SH-SY5Y (cell line): ENCODE results near the gene SPEM3.
"Not testable (repeated sequence)": the region's sequence is repeated elsewhere in the genome, so short reads cannot be mapped to it uniquely, and the experiment has no call there.

Experiments used
- GATA2 ChIP-seq: IDR thresholded peaks from 2 replicates; pipeline ENCODE4 v1.6.1; 2011; ENCODE audit warnings: mild to moderate bottlenecking, low read depth, low read length
- GATA3 ChIP-seq: IDR thresholded peaks from 2 replicates; pipeline ENCODE4 v1.6.1; 2011; ENCODE audit warnings: low read depth, mild to moderate bottlenecking, low read length, moderate library complexity

The SPEM3 gene

GRCh38 chr17:7477392-7478275, 49.0 kb downstream of the SPEM3 start:
- no peak for TF ChIP-seq GATA3
- no peak for TF ChIP-seq GATA2

DNA sequence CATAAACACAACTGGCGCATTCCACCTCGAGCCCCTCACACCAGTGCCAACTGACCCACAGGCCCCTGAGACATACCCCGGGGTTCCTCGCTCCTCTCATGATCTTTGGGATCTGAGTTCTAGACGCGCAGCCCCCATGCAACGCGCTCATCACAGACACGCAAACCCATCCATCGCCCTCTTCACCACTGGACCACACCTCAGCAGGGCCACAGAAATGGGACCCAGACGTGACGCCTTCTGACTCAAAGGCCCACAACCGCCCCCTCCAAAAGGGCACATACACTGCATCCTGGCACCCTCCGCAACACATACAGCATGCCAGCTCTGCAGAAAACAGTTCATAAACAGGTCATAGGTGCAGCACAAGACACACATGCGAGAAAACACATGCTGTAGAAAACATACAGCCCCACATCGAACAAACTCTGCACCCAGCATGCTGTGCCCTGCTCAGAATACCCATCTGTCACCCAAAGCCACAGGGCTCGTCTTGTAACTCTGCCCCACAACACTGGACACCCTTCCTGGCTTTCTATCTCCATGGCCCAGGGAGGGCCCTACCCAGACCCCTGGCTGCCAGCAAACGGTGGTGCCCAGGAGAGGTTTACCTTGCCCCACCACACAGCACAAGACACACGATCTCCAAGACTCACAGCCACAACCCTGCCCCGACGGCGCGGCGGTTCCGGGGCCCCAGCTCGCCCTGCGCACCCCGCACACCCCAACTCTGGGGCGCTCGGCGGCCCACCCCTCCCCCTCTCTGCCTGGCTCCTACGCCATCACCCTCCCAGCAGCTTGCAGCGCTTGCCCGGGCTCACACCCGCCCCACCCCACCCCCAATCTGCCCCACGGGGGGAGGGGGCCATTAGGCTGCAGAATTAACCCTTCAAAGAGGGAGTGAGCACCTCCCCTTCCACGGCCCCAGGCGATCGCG, 49.9 kb downstream of the SPEM3 start:
- TF ChIP-seq GATA2 (no peak), GATA3 (no peak)

DNA sequence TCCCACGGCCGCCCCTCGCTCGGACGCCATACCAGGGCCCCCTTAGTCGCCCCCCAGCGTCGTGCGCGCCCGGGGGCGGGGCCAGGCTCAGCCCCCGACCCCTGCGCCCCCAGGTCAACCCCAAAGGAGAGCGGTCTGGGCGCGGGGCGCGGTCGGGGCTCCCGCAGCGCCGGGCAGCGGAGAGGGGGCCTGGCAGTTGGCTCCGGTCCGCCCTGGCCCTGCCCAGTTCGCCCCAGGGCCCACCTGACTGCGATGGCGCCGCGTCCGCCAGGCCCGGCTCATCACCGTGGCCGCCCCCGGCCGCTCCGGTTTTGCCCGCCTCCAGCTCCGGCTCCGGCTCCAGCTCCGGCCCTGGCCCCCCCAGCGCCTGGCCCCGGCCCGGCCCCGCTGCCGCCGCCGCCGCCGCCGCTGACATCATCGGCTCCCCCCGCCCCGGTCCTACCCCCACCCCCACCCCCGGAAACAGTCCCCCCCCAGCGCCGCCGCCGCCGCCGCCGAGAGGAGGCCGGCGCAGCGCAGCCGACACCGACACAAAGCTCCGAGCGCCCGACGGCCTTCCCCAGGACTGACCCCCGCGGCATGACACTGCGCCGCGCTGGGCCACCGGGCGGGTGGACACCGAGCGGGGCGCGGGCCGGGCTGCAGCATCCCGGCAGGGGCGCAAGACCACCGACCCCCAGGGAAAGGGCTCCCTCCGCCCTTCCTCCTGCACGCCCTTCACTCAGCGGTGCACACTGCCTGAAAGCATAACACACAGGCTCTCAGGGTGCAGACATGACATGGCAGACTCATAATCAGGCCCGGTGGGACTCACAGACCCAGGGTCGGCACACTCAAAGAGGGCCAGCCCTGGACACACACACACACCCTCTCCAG, 50.8 kb downstream of the SPEM3 start, which contains the start of gene ZBTB4:
ZBTB4 (minus strand) TSS at position 419 of the 876 bp plus-strand sequence. CDS start 12,830 bp downstream, outside the sequence.
- TF ChIP-seq GATA3 (no peak), GATA2 (no peak)

- TF ChIP-seq GATA3, result no peak
- TF ChIP-seq GATA2, result no peak
These were observed 51.4 kb downstream of the SPEM3 start for GRCh38 chr17:7480089-7480384.

- TF ChIP-seq GATA3, GATA2: not testable (repeated sequence)
These were observed 52.6 kb downstream of the SPEM3 start, which contains the start of gene SLC35G6 for GRCh38 chr17:7481275-7481674. Gene SLC35G6, plus strand, starts transcription at chr17:7481446. Its CDS starts 71 bp downstream, at chr17:7481517.
